Measurements from ENCODE around the gene HOXA3. TPM values are rescaled to one million over a fixed set of nuclear protein-coding genes. Genes with fewer than 3 reads are reported as not detected.

The HOXA3 gene
- total and polyA plus RNA-seq, 2 of the 13 experiments (the other 11 are each of a cell fraction or from before 2014, with no cell fraction given), result 2.9 to 4.6 TPM

DNA sequence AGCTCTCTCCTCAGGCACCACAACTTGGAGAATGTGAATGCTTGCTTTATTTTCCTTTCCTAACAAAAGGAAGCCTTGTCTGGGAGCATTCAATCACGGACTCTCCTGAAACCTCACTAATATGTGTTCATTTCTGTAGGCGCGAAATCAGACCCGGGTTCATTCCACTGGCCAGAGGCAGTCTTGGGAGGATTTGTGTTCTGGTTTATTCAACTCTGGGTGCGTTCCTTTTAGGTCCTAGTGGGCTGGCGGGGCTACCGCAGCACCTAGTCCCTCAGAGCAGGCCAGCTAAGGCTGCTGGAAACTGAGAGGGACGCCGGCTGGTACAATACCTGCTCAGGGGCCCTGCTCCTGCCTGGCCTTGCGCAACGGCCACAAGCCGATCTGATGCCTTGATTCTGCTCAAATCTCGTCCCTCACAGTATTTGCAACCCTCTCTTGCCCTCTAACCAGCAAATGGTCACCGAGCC is 29.3 kb downstream of the HOXA3 start (continued):
- TF ChIP-seq, protein P1, sequence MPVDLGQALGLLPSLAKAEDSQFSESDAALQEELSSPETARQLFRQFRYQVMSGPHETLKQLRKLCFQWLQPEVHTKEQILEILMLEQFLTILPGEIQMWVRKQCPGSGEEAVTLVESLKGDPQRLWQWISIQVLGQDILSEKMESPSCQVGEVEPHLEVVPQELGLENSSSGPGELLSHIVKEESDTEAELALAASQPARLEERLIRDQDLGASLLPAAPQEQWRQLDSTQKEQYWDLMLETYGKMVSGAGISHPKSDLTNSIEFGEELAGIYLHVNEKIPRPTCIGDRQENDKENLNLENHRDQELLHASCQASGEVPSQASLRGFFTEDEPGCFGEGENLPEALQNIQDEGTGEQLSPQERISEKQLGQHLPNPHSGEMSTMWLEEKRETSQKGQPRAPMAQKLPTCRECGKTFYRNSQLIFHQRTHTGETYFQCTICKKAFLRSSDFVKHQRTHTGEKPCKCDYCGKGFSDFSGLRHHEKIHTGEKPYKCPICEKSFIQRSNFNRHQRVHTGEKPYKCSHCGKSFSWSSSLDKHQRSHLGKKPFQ (CRISPR knock-in tag; IDR thresholded peaks at IDR 0.05; ENCODE audit: insufficient replicate concordance), result peak; percentile 41
- peak; percentile 51; the same call in 1 of the 2 replicates for TF ChIP-seq IRF2 (CRISPR knock-in tag; IDR thresholded peaks at IDR 0.05)
- TF ChIP-seq RAD51 (IDR thresholded peaks at IDR 0.05; ENCODE audit: borderline replicate concordance), result no peak
- no peak for TF ChIP-seq USF2 (IDR thresholded peaks at IDR 0.05; ENCODE audit: low read depth, low read length)
- TF ChIP-seq USF2 (CRISPR knock-in tag; IDR thresholded peaks at IDR 0.05; ENCODE audit: borderline replicate concordance), result no peak
- no peak for TF ChIP-seq CAMTA2 (CRISPR knock-in tag; IDR thresholded peaks at IDR 0.05; ENCODE audit: borderline replicate concordance)
- TF ChIP-seq TCF7 (IDR thresholded peaks at IDR 0.05; ENCODE audit: low read depth), result no peak
- no peak for TF ChIP-seq KDM3A (CRISPR knock-in tag; IDR thresholded peaks at IDR 0.05; ENCODE audit: low read depth)
- TF ChIP-seq, protein P2, sequence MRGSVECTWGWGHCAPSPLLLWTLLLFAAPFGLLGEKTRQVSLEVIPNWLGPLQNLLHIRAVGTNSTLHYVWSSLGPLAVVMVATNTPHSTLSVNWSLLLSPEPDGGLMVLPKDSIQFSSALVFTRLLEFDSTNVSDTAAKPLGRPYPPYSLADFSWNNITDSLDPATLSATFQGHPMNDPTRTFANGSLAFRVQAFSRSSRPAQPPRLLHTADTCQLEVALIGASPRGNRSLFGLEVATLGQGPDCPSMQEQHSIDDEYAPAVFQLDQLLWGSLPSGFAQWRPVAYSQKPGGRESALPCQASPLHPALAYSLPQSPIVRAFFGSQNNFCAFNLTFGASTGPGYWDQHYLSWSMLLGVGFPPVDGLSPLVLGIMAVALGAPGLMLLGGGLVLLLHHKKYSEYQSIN (CRISPR knock-in tag; IDR thresholded peaks at IDR 0.05; ENCODE audit: borderline replicate concordance), result no peak
- TF ChIP-seq KMT2A (CRISPR knock-in tag; IDR thresholded peaks at IDR 0.05), result 0 out of 2 replicates have a peak, but pooled peaks have one; percentile 58
- TF ChIP-seq, protein P3, sequence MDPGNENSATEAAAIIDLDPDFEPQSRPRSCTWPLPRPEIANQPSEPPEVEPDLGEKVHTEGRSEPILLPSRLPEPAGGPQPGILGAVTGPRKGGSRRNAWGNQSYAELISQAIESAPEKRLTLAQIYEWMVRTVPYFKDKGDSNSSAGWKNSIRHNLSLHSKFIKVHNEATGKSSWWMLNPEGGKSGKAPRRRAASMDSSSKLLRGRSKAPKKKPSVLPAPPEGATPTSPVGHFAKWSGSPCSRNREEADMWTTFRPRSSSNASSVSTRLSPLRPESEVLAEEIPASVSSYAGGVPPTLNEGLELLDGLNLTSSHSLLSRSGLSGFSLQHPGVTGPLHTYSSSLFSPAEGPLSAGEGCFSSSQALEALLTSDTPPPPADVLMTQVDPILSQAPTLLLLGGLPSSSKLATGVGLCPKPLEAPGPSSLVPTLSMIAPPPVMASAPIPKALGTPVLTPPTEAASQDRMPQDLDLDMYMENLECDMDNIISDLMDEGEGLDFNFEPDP (CRISPR knock-in tag; conservative IDR thresholded peaks at IDR 0.05), result no peak
- TF ChIP-seq, protein P4, sequence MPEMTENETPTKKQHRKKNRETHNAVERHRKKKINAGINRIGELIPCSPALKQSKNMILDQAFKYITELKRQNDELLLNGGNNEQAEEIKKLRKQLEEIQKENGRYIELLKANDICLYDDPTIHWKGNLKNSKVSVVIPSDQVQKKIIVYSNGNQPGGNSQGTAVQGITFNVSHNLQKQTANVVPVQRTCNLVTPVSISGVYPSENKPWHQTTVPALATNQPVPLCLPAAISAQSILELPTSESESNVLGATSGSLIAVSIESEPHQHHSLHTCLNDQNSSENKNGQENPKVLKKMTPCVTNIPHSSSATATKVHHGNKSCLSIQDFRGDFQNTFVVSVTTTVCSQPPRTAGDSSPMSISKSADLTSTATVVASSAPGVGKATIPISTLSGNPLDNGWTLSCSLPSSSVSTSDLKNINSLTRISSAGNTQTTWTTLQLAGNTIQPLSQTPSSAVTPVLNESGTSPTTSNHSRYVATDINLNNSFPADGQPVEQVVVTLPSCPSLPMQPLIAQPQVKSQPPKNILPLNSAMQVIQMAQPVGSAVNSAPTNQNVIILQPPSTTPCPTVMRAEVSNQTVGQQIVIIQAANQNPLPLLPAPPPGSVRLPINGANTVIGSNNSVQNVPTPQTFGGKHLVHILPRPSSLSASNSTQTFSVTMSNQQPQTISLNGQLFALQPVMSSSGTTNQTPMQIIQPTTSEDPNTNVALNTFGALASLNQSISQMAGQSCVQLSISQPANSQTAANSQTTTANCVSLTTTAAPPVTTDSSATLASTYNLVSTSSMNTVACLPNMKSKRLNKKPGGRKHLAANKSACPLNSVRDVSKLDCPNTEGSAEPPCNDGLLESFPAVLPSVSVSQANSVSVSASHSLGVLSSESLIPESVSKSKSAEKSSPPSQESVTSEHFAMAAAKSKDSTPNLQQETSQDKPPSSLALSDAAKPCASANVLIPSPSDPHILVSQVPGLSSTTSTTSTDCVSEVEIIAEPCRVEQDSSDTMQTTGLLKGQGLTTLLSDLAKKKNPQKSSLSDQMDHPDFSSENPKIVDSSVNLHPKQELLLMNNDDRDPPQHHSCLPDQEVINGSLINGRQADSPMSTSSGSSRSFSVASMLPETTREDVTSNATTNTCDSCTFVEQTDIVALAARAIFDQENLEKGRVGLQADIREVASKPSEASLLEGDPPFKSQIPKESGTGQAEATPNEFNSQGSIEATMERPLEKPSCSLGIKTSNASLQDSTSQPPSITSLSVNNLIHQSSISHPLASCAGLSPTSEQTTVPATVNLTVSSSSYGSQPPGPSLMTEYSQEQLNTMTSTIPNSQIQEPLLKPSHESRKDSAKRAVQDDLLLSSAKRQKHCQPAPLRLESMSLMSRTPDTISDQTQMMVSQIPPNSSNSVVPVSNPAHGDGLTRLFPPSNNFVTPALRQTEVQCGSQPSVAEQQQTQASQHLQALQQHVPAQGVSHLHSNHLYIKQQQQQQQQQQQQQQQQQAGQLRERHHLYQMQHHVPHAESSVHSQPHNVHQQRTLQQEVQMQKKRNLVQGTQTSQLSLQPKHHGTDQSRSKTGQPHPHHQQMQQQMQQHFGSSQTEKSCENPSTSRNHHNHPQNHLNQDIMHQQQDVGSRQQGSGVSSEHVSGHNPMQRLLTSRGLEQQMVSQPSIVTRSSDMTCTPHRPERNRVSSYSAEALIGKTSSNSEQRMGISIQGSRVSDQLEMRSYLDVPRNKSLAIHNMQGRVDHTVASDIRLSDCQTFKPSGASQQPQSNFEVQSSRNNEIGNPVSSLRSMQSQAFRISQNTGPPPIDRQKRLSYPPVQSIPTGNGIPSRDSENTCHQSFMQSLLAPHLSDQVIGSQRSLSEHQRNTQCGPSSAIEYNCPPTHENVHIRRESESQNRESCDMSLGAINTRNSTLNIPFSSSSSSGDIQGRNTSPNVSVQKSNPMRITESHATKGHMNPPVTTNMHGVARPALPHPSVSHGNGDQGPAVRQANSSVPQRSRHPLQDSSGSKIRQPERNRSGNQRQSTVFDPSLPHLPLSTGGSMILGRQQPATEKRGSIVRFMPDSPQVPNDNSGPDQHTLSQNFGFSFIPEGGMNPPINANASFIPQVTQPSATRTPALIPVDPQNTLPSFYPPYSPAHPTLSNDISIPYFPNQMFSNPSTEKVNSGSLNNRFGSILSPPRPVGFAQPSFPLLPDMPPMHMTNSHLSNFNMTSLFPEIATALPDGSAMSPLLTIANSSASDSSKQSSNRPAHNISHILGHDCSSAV (CRISPR knock-in tag; IDR thresholded peaks at IDR 0.05; ENCODE audit: borderline replicate concordance), result no peak
- TF ChIP-seq ZNF550 (CRISPR knock-in tag; IDR thresholded peaks at IDR 0.05; ENCODE audit: borderline replicate concordance), result no peak
- TF ChIP-seq HMG20A (CRISPR knock-in tag; IDR thresholded peaks at IDR 0.05; ENCODE audit: borderline replicate concordance), result no peak

Measured in HepG2 (cell line).